NT2/D1 (cell line): ENCODE data around the gene PDHX.

Experiments
- YY1 ChIP-seq: IDR thresholded peaks from 2 replicates; pipeline ENCODE4 v1.6.1; 2011; ENCODE audit not compliant: insufficient read length, insufficient read depth
- ZNF274 ChIP-seq: IDR thresholded peaks from 2 replicates; pipeline ENCODE4 v1.6.1; 2011; ENCODE audit warnings: mild to moderate bottlenecking, low read depth, low read length

DNA sequence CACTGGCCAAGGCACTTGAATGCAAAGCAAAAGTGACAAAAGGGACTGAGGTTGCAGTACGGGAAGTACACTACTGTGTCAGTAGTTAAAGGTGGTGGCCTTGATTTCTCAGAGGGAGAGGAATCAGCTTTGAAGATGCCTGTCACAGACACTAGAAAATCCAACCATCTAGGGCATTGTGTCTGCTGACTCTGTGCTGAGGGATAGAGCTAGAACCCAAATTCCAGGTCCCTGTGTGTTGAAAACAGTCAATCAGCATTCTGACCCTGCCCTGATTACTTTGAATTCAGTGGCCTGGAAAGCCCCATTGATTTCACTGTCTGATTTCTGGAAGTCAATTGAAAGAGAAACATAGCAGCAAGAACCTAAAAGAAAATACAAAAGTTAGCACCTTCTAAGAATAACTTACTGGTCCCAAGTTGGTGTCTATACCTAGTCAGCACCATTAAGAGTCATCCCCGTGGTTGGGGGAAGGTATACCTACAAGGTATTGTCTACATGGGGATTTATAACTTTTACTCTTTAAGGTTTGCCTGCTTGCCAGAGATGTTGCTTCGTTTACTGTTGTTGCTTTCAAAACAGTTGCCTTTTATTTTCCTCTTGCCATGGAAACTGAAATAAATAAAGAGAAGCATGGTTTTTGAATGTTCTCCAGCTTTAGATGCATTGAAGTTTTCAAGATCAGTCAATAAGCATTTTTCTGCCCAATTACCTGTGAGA lies 97.3 kb downstream of the PDHX start:
- no peak for TF ChIP-seq YY1
- TF ChIP-seq ZNF274 = no peak
